ENCODE results near the gene ZNF541.
"Not testable (repeated sequence)": the region's sequence is repeated elsewhere in the genome, so short reads cannot be mapped to it uniquely, and the experiment has no call there.

The ZNF541 gene

DNA sequence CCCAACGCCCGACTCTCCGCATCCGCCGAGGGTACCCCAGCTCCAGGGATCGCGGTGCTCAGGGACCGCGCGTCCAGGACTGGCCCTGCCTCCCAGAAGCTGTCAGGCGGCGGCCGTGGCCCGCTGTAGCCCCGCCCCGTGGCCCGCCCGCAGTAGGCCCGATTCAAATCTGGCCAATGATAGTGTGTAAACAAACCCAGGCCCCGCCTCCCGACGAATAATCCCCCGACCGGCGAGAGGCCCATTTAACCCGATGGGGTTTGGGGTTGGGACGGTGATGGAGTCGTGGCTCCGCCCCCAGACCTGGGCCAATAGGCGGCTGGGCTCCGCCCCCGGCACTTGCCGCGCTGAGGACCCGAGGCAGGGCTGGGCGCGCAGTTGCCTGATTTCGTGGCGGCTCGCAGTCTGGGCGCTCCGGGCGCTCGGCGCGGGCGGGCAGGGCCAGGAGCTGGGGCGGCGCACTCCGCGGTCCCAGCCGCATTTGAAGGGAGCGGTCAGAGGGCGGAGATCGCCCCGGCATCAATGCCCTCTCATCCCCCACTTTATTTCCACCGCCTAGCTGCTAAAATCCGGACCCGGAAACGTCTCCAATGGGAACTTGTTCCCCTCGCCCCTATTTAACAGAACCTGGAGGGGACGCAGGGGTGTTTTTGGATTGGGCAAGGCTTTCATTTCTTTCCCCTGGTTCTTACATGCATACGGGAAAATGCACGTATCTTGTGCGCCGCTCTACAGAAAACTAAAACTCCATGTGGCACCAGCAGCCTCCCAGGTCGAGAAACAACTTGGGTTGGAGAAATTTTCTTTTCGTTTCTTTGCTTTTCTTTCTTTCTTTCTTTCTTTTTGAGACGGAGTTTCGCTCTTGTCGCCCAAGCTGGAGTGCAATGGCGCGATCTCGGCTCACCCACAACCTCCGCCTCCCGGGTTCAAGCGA is 27.6 kb upstream of the ZNF541 start:
- peak; percentile 98 to 99 for DNase-seq

DNA sequence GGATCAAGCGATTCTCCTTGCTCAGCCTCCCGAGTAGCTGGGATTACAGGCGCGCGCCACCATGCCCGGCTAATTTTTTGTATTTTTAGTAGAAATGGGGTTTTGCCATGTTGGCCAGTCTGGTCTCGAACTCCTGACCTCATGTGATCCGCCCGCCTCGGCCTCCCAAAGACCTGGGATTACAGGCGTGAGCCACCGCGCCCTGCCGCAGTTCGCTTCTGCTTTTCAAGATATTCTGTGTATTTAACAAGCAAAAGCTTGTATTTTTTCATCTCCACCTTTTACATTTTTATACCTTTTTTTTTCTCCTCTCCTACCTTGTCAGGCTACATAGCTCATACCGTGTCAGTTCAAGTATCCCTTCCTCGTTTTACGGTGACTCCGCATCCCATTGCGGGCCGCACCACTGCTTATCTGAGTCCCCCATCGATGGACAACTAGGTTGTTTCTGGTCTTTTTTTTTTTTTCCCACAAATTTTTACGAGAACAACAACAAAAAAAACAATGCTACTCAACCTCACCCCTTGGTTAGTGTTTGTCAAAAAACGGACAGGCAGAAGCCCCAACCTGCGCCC is 26.8 kb upstream of the ZNF541 start:
- DNase-seq: not testable (repeated sequence)

GRCh38 chr19:47598407-47599349 is 25.7 kb upstream of the ZNF541 start:
- DNase-seq: no peak

DNA sequence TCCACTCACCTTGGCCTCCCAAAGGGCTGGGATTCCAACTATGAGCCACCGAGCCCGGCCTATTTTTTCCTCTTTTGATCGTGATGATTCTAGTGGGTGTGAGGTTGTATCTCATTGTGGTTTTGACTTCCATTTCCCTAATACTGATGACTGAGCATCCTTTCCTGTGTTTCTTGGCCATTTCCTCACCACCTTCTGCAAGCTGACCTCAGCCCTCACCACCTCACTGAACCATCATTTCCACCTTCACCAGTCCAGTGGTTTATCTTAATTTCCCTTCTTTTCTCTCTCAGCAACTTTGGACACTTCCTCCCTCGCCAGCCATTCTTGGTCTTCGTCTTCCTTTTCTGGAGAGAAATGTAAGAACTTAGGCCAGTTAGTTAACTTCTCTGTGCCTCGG is 23.0 kb upstream of the ZNF541 start:
- DNase-seq: no peak

DNA sequence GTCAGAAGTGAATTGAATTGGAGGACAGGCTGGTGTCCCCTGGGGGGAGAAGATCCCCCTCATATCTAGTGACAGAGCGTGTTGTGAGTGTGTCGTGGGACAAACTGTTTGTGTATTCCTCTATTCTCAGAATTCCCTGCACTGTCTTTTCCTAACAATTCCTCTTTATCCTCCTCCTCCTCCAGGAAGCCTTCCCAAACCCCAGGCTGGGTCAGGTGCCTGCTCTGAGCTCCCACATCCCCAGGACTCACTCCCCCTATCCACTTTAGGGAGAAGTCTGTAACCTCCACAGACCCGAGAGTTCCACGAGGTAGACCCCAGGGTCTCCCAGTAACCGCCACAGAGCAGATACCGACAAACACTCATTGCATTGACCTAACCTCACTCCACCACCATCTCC is 20.9 kb upstream of the ZNF541 start:
- DNase-seq: no peak

DNA sequence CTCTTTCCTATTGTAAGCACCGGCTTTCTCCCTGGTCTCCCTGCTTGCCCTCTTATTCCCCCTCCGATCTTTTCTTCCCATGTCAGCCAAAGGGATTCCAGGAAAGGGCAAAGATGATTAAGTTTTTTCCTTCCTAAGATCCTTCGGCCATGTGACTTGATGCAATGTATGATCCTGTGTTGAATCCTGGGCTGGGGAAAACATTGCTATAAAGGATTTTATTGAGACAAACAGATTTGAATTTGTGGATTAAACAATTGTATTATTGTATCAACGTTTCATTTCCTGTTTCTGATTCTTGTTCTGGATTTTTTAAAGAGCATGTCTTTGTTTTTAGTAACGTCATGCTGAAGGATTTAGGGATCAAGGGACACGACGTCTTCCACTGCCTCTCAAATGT is 16.9 kb upstream of the ZNF541 start:
- no peak for DNase-seq

DNA sequence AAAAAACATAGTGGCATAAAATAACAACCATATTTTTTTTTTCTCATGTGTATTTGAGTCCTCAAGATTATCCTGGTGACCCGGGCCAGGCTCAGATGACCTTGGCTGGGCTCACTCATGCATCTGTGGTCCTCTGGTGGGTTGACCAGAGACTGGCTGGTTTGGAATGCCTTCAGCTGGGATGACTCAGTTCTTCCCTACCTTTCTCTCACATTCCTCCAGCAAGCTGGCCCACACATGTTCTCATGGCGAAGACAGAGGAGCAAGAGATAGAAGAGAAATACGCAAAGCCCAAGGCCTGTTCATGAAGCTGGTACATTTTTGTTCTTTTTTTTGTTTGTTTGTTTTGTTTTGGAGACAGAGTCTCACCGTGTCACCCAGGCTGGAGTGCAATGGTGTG is 14.3 kb upstream of the ZNF541 start:
- DNase-seq: no peak

GRCh38 chr19:47583161-47583560 is 10.2 kb upstream of the ZNF541 start:
- DNase-seq: not testable (repeated sequence)

GRCh38 chr19:47582320-47582909 is 9.5 kb upstream of the ZNF541 start:
- DNase-seq: no peak

DNA sequence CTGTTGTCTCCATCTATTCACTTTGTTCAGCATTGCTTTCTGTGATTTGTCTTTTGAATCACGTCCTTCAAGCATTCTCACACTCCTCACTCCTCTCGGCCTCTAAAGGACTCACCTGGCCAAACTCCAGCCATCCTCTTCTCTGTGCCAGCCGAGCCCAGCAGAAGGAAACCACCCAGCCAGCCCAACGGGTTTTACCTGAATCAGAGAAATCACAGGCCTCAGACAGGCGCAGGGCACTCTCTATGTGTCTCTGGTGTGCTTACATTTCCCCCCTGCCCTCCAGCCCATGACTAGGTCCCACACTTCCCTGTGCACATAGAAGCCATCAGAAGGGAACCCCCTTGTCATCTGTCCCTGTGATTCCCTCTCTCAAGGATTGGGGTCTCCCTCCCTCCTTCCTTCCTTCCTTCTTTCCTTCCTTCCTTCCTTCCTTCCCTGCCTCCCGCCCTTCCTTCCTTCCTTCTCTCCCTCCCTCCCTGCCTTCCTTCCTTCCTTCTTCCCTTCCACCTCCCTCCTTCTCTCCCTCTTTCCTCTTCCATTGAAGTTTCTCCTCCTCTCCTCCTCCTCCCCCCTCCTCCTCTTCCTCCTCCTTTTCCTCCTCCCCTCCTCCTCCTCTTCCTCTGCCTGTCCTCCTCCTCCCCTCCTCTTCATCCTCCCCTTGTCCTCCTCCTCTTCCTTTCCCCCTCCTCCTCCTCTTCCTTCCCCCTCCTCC is 8.8 kb upstream of the ZNF541 start:
- DNase-seq: no peak

GRCh38 chr19:47580397-47580796 is 7.4 kb upstream of the ZNF541 start:
- DNase-seq: no peak

DNA sequence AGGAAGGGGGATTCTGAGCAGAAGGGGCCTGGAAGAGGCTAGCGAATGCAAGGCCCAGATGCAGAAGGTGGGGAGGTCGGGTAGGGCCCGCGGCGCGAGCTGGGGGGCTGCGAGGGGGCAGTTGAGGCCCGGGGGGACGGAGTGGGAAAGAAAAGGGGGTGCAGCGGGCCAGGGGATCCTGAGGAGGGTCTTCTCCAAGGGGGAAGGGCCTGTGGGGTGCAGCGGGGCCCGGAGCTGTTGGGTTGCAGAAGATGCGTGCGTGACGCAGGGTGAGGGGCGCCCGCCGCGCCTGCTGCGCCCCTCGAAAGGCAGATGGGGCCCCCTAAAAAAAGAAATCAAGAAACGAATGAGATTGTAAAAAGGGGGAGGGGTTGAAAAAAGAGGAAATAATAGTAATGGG is 313 bp downstream of the ZNF541 start:
- no peak for DNase-seq

DNA sequence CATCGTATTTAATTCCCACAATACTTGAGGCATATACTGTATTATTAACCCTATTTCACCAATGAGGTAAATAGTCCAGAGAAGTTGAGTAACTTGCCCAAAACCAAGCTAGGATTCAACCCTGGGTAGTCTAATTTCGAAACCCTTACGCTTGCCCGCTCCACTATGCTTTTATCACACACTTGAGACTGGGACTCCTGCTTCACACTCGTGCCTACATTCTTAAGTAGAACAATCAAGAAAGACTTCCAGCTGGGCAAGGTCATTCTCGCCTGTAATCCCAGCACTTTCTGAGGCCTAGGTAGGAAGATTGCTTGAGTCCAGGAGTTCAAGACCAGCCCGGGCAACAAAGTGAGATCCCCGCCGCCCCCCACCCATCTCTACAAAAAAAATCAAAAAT is 3.6 kb downstream of the ZNF541 start:
- DNase-seq: no peak

GRCh38 chr19:47564081-47564480 is 8.9 kb downstream of the ZNF541 start:
- DNase-seq: peak; percentile 59 to 81

DNA sequence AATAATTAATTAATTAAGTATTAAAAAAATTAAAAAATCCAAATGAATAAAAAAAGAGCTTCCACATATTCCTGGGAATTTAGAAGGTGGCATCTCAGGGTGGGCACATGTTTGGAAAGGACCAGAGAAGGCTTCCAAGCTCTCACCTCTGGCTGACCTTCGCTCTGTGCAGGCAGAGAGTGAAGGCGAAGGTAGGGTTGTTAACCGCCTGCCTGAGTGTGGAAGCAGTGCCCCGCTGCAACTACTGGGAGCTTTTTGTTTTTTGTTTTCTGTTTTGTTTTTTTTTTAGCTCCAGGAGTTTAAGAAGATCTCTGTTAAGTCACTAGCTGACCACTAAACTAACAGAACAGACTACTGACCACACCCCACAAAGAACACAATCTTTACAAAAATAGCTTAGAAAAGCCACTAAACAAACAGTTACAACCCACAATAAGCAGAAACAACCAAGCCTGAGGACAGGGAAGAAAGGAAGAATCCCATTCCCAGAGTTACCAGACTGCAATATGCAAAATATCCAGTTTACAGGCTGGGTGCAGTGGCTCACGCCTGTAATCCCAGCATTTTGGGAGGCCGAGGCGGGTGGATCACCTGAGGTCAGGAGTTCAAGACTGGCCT is 11.4 kb downstream of the ZNF541 start:
- DNase-seq: peak in 1 of 2 experiments; percentile 22

- DNase-seq: peak; percentile 64 to 65
These were observed 11.9 kb downstream of the ZNF541 start for GRCh38 chr19:47560999-47561398.

GRCh38 chr19:47550129-47550528 is 22.8 kb downstream of the ZNF541 start:
- no peak for DNase-seq

- no peak for DNase-seq
These were observed 23.6 kb downstream of the ZNF541 start for GRCh38 chr19:47549261-47549862.

GRCh38 chr19:47547199-47547598 is 25.7 kb downstream of the ZNF541 start:
- DNase-seq: no peak

- DNase-seq: no peak
These were observed 27.6 kb downstream of the ZNF541 start for GRCh38 chr19:47545061-47545948.
